Epithelial cell of prostate (primary cell): Measurements from ENCODE around the gene DPH2.
A peak's percentile ranks its signal among the peaks of the same experiment; 100 is the strongest.

Experiments
- DNase-seq: peaks from one replicate; pipeline ENCODE4 v3.0.0-alpha.2; 2011; ENCODE audit warnings: low read depth, low spot score
- H3K27ac ChIP-seq: fragments of 450-650 bp; 2 replicates; pipeline ENCODE4 v1.5.1; 2017; ENCODE audit warnings: mild to moderate bottlenecking

Gene DPH2

DNA sequence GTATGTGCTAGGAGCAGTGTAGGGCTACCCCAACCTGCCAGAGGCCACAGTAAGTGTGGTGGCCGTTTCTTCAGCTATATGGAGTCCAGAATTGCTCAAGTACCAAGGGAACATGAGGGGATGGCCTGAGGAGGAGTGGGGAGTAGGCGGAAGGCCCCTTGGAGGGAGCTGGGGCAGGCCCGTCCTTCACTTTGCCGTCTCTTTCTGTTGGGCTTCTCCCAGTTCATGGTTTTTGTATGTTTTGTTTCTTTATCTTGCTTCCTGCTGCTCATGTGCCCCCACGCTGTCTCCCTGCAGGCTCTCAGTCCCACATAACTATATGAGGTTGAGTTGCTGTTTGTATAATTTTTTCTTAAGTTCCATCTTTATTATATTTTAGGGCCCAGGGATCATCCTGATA, 5.9 kb upstream of the DPH2 start:
- H3K27ac ChIP-seq = no peak overlapping the region
- DNase-seq = no peak

DNA sequence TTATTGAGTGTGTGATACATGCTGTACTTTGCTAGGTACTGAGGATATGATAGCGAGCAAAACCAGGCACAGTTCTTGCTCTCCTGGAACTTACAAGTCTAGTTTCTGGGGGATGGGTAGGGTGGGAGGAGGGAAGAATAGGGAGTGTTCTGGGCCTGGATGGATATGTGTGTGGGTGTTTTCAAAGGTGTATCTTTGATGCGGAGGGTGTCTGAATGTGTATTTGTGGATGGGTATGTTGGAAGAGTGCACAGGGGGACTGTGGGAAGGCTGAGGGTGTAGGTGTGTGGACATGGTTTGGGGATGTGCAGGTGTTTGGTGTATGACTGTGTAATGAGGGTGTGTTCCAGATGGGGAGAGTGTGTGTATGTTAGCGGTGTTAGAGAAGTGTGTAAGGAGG, 4.5 kb upstream of the DPH2 start:
- DNase-seq = no peak
- no peak overlapping the region for H3K27ac ChIP-seq

DNA sequence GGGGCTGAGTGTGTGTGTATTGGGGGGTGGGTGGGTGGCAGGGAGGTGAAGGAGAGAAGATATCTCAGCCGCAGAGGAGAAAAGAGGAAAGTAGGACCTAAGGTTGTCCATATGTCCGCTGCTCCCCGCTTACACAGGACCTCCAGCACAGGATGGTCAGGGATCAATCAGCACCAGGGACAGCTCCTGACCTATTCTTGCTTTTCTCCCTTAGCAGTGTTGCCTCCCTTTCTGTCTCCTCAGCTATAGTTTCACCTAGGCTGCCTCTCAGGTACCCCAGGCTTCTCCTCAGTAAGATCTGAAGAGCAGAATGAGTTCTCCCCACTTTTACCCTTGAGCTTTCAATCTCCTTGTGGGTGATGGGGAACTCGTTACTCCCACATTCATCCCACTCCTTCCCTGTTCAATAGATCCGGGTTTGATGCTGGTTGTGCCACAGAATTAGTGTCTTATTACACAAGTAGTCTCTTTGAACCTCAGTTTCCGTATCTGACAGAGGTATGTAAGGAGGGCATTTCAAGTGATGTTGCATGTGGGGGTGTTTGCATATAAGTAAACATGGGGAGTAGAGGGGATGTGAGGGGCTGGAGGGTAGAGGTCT, 1.4 kb upstream of the DPH2 start:
- no peak for DNase-seq

DNA sequence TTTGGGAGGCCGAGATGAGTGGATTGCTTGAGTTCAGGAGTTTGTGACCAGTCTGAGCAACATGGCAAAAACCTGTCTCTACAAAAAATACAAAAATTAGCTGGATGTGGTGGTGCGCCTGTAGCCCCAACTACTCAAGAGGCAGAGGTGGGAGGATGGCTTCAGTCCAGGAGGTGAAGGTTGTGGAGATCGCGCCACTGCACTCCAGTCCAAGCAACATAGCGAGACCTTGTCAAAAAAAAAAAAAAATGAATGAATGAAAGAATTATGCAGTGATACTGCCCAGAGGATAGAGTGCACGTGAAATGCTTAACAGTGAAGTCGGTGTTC, 429 bp upstream of the DPH2 start:
- no peak overlapping the region for H3K27ac ChIP-seq
- no peak for DNase-seq

More for the DNA sequence above, 1.4 kb upstream of the DPH2 start:
- no peak overlapping the region for H3K27ac ChIP-seq

DNA sequence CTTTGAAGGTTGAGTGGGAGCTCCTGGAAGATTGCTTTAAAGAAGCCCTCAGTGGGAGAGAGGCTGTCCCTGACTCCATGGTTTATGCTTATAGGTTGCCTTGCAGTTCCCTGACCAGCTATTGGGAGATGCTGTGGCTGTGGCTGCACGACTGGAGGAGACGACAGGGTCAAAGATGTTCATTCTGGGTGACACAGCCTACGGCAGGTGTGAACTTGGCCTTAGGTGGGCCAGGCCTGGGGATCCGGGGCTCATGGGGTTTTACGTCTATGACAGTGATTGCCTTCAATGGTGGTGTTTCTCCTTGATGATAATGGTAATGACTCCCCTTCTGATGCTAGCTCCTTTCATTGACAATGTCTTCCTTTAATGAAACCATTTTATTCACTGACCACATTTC, 692 bp downstream of the DPH2 start:
- no peak for DNase-seq
- H3K27ac ChIP-seq = no peak overlapping the region

DNA sequence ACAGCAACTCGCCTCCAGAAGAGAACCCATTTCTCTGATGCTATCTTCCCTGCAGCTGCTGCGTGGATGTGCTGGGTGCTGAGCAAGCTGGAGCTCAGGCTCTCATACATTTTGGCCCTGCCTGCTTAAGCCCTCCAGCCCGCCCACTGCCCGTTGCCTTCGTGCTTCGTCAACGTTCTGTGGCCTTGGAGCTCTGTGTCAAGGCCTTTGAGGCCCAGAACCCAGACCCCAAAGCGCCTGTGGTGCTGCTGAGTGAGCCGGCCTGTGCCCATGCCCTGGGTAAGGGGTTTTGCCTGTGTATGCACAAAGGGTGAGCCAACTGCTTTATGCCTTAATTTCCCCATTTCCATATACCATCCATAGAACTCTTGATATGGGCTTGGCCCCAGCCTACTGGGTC, 1.1 kb downstream of the DPH2 start:
- no peak overlapping the region for H3K27ac ChIP-seq
- no peak for DNase-seq

DNA sequence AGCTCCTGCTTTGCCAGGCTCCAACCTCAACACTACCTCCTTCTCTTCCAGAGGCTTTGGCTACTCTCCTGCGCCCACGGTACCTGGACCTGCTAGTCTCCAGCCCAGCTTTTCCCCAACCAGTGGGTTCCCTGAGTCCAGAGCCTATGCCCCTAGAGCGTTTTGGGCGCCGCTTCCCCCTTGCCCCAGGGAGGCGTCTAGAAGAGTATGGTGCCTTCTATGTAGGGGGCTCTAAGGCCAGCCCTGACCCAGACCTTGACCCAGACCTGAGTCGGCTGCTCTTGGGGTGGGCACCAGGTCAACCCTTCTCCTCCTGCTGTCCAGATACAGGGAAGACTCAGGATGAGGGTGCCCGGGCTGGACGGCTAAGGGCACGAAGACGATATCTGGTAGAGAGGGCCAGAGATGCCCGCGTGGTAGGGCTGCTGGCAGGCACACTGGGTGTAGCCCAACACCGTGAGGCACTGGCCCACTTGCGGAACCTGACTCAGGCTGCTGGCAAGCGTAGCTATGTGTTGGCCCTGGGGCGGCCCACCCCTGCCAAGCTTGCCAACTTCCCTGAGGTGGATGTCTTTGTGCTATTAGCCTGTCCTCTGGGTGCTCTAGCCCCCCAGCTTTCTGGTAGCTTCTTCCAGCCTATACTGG, 1.6 kb downstream of the DPH2 start:
- DNase-seq = no peak
- H3K27ac ChIP-seq = no peak overlapping the region

DNA sequence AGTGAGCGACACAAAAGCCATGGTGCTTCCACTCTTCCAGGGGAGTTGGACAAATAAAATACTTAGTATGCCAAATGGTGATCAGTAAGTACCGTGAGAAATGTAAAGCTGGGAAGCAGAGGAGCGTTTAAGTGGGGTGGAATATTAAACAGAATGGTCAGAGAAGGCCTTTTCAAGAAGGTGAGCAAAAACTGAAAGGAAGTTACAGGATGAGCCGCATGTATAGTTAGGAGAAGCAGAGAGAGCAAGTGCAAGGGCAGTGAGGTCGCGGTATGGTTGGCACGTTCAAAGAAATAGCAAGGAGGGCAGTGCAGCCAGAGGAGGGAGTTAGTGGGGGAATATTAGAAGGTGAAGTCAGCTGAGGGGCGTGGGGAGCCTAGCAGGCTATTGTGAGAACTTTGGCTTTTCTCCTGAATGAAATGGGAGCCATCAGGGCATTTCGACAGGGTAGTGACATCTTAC, 4.2 kb downstream of the DPH2 start:
- no peak for DNase-seq
- peak overlapping the region; percentile 66 for H3K27ac ChIP-seq

DNA sequence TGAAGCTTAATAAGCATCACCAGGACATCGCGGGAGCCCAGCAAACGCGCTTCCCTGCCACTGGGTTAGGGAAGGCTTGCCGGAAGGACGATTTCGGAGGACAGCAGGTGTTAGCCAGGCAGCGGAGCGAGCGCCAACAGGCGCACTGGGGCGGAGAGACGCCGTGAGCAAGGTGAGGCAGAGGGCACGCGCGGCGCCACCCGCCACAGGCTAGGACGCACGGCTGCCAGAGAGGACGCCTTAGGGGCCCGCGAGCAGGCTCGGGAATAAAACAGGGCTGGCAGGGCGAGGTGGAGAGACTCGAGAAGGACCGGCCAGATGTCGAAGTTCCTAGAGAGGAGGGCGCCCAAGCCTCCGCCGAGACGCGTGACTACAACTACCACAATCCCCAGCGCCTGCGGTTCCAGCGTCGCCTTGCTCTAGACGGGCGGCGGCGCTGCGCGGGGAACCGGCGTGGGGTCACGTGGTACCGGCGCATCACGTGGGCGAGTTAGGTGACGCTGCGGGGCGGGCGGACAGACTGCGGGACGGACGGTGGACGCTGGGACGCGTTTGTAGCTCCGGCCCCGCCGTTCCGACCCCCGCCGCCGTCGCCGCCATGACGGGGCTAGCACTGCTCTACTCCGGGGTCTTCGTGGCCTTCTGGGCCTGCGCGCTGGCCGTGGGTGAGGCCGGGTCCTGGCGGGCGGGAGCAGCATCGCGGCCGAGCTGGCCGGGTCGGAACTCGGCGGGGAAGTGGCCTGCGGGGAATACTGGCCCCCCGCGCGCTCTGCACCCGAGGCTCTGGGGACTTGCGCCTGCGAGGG, 4.8 kb downstream of the DPH2 start, which contains the start of gene ATP6V0B:
Gene ATP6V0B, plus strand, starts transcription at position 518 of the 806 bp plus-strand sequence. Its CDS starts 81 bp downstream, at position 599.
- DNase-seq = peak; percentile 62

DNA sequence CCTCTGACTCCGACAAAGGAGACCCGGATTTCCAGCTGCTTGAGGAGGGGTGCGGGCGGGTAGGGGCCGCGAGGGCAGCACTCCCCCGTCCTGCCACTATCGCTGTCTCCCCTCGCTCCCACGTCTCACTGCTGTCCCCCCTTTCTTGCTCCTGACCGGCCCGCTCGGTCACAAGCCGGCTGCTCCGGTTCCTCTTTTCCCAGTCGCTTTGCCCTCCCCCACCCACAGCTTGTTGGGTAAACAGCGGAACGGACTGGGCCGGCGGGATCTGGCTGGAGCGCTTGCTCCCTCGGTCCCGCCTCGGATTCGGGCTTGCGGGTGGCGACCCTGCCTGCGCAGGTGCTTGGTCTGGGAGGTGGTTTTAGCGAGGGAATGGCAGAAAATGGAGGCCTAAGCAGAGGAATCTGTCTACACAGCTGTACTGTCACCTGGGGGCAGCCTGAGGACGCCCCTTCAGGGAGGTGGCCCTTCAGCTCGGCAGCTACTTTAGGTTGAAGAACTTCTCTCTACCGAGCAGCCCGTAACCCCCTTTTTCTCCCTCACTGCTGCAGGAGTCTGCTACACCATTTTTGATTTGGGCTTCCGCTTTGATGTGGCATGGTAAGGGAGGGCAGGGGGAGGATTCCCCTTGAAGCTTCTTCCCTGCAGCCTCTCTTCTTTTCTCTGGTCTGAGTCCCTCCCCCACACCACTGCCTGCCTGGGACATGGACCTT, 5.6 kb downstream of the DPH2 start:
- DNase-seq = no peak
- peak overlapping the region; percentile 66 for H3K27ac ChIP-seq

More for the DNA sequence above, 4.8 kb downstream of the DPH2 start, which contains the start of gene ATP6V0B:
- peak within 1 kb of the TSS; percentile 66 for H3K27ac ChIP-seq

DNA sequence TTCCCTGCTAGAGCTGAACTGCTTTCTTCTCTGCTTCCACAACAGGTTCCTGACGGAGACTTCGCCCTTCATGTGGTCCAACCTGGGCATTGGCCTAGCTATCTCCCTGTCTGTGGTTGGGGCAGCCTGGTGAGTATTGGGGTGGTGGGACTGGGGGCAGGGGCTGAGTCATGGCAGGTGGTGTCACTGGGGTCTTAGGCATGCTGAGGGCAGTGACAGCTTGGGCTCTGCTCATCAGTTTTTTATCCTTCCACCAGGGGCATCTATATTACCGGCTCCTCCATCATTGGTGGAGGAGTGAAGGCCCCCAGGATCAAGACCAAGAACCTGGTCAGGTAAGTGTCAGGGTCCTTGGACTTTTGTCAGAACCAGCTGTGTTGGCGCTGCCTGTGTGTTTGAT, 6.2 kb downstream of the DPH2 start:
- H3K27ac ChIP-seq = no peak overlapping the region
- DNase-seq = no peak

DNA sequence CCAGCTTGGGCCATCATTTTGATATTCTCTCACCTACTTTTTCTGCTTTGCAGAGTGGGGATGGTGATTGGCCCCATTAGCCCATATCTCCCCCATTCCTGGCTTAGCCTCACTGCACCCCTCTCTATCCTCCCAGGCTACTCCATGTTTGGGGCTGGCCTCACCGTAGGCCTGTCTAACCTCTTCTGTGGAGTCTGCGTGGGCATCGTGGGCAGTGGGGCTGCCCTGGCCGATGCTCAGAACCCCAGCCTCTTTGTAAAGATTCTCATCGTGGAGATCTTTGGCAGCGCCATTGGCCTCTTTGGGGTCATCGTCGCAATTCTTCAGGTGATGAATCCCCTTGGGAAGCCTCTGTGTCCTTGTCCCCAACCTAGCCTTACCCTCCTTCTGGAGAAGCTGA, 7.1 kb downstream of the DPH2 start:
- DNase-seq = no peak
- no peak overlapping the region for H3K27ac ChIP-seq

DNA sequence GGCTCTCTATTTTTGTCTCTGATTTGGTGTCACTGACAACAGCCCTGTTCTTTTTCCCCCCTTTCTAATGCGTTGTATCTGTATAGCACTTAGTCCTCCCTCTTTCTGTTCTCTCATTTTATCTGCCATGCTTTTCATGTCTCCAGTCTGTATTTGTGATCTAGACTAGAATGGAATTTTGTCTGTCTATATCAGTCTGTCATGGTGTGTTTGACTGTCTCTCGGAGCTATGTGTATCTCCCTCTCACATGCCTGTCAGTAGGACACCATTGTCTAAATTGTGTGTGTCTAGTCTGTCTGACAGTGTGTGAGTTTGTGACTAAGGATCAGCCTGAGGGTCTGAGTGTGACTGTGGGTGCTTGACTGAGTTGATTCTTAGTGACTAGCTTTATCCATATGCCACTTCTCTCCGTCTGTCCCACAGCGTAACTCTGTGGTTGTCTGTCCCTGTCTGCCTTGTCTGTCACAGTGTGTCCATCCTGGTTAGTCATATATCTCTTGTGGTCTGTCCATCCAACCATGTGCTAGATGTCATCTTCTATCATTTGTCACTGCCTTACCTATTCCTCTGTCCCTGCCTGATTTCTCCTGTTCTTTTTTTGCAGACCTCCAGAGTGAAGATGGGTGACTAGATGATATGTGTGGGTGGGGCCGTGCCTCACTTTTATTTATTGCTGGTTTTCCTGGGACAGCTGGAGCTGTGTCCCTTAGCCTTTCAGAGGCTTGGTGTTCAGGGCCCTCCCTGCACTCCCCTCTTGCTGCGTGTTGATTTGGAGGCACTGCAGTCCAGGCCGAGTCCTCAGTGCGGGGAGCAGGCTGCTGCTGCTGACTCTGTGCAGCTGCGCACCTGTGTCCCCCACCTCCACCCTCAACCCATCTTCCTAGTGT, 7.8 kb downstream of the DPH2 start:
- no peak overlapping the region for H3K27ac ChIP-seq
- DNase-seq = no peak

DNA sequence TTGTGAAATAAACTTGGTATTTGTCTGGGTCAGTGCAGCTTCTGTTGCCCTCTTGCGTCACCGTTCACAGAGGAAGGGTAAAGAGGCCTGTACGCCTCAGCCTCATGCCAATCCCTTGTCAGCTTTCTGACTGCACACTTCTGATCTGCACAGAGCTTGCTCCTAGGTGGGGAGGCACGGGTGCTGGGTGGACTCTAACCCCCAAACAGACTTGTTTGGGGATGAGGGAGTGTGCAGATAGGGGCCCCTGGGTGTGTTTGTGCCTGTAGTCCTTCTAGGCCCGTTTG, 8.4 kb downstream of the DPH2 start:
- DNase-seq = no peak
- peak overlapping the region; percentile 84 for H3K27ac ChIP-seq

DNA sequence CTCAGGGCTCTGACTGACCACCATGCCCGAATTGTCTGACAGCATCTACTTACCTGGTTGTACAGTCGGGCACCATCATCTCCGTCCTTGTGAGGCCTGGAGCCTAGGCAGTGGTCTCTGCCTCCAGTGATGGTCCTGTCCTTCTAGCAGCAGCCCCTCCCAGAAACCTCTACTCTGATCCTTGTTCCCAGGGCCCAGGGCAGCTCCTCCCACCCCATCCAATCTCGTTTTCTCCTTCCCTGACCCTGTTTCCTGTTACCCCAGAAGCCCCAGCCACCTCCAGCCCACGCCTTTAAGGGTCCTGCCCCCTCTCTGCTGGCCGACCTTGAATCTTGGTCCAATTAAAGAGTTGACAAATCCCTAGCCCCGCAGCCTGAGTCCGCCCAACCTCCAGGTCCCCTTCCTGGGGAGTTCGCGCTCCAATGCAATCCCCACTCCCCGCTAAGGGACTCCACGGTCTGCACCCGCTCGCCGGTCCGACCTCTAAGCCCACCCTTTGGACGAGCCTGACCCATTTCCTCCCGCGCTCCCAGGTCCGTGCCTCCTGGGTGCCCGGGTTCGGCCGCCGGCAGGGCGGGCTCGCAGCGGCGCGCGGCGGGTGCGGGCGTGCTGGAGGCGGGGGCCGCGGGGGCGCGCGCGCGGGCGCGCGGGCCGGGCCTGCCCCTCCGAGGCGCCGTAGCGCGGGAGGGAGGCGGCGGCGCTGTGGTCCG, 8.9 kb downstream of the DPH2 start, which contains the start of gene B4GALT2:
Gene B4GALT2, plus strand, starts transcription at position 660 of the 710 bp plus-strand sequence. CDS start 1,951 bp downstream, outside the sequence.
- DNase-seq = no peak
- H3K27ac ChIP-seq = peak within 1 kb of the TSS; percentile 84

DNA sequence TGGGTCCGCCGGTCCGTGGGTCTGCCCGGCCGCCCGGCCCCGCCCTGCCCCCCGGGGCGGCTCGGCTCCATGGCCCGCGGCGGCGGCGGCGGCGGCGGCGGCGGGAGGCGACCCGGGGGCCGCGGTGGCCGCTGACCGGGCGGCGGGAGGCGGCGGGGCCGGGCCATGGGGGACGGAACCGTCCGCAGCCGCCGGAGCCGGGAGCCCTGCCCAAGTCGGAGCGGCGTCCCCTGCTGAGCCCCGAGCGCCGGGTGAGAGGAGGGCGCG, 9.4 kb downstream of the DPH2 start:
- H3K27ac ChIP-seq = peak overlapping the region; percentile 84
- DNase-seq = no peak

DNA sequence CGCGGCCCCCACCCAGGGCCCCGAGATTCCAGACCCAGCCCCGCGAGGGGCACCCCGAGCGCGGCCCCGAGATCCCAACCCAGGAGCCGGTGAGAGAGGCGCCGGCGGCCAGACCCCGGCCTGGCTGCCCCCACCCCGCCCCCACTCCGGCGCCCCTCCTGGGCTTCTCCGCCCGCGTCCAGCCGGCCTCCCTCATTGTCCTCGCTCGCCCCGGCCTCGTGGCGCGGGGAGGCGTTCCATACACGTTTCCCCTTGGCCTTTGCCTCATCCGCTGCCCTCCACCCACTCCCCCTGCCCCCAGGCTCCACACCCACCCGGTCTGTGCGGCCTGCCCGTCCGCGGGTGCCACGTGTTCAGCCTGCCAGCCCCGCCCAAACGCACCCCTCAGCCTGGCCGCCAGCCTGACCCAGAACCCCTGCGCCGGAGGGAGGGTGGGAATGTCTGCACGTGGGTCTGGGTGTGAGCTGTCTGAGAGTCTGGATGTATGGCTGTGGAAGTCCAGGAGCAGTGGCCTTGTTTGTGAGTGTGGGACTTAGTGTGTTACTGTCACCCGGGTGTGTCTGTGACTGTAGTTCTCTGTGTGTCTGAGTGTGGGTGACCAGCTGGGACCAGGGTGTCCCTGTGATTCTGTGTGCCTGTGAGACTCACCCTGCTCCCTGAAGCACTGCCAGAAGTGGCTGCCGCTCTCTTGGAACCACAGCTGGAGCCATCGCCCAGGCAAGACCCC, 9.9 kb downstream of the DPH2 start:
- H3K27ac ChIP-seq = peak overlapping the region; percentile 84
- DNase-seq = no peak

DNA sequence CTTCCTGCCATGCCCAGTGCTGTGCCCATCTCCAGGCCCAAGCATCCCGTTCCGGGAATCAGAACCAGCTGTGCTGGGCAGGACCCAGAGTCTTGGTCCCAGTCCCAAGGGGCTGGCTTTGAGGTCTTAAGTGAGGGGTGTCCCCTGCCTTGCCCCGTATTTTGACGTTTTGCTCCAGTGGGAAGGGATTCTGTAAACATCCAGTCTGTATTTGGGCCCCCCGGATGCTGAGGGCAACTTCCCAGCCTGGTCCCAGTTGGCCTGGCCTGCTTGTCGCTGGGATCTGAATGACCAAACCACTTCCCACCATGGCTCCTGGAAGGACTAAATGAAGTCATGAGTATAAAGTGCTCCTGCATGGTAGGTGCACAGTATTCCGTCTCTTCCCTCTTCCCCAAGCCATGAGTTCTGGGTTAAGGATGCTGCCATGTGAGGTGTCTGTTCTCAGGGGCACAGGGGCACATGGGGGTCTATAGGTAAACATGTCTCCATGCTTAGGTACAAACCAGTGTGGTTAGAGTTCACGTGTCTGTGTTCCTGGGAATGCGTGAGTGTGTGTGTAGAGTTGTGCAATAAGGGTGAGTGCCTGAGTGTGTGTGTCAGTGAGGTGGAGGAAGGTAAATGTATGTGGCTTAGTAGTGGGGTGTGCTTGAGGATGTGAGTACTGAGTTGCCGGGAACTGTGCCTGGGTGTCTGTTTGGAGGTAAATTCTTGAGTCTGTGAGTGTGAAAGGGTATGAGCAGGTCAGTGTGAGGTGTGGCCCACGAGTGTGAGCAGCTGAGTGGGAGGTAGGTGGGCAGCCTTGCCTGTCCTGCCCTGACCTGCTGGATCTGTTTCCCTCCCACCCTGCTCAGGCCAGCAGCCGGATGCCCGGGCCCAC, 10.7 kb downstream of the DPH2 start:
- H3K27ac ChIP-seq = peak overlapping the region; percentile 84
- DNase-seq = peak; percentile 70
